ENCODE measurements around the gene CREBRF. TPM values are rescaled to one million over a fixed set of nuclear protein-coding genes. Genes with fewer than 3 reads are reported as not detected.

CREBRF gene
- total and polyA plus RNA-seq, 9 of the 15 experiments (the other 6 are each of a cell fraction or from before 2014, with no cell fraction given) = 1.1 to 4.9 (median 2.9) TPM

GRCh38 chr5:173020154-173020581, 36.0 kb upstream of the CREBRF start (continued):
- peak; percentile 56; the same call in 1 of the 2 replicates for TF ChIP-seq EP400 (IDR thresholded peaks at IDR 0.05)
- peak; percentile 92 for TF ChIP-seq ZNF592 (IDR thresholded peaks at IDR 0.05)
- TF ChIP-seq ZNF780A (CRISPR knock-in tag; IDR thresholded peaks at IDR 0.05) = no peak
- peak; percentile 84 for TF ChIP-seq MYC (IDR thresholded peaks at IDR 0.05; ENCODE audit: low read depth, low read length)
- TF ChIP-seq MYC (CRISPR knock-in tag; IDR thresholded peaks at IDR 0.05; ENCODE audit: borderline replicate concordance, low read depth) = no peak
- 0 out of 4 replicates have a peak, but pooled peaks of 1 of the 2 experiments have one; percentile 34 for TF ChIP-seq FOXK2 (conservative IDR thresholded peaks at IDR 0.05 in 1 of 2, IDR thresholded peaks at IDR 0.05 in 1 of 2; ENCODE audit: low read depth in 2 of 2)
- TF ChIP-seq DLX4 (CRISPR knock-in tag; IDR thresholded peaks at IDR 0.05) = no peak
- TF ChIP-seq RCOR1 (IDR thresholded peaks at IDR 0.05; ENCODE audit: borderline replicate concordance in 1 of 2, low read depth in 2 of 2, low read length in 2 of 2) = peak in 1 of 2 experiments; percentile 67; a peak in 1 of 4 replicates
- no peak for TF ChIP-seq ZMIZ1 (IDR thresholded peaks at IDR 0.05; ENCODE audit: low read depth in 2 of 2, low read length in 2 of 2)
- no peak for TF ChIP-seq ZNF407 (IDR thresholded peaks at IDR 0.05; ENCODE audit: low read depth)
- peak; percentile 28; the same call in 1 of the 2 replicates for TF ChIP-seq STAT5A (IDR thresholded peaks at IDR 0.05; ENCODE audit: borderline replicate concordance, low read length)
